GM23248 (cell line): ENCODE data around the gene UBE2S. TPM values are rescaled to one million over a fixed set of nuclear protein-coding genes. Genes with fewer than 3 reads are reported as not detected.

Experiments
- DNase-seq: peaks from one replicate; pipeline ENCODE4 v3.0.0-alpha.2; 2015
- H2AFZ ChIP-seq: fragments of 200-600 bp; sonication (generic); 2 replicates; pipeline ENCODE4 v1.6.1; 2016; ENCODE audit warnings: antibody characterized with exemption
- H3F3A ChIP-seq: fragments of 200-600 bp; sonication (generic); 2 replicates; pipeline ENCODE4 v1.6.1; 2016; ENCODE audit warnings: mild to moderate bottlenecking, antibody characterized with exemption, mixed run types; ENCODE audit not compliant: insufficient read depth
- H3K27ac ChIP-seq: fragments of 200-600 bp; sonication (generic); 2 replicates; pipeline ENCODE4 v1.5.1; 2016; ENCODE audit warnings: mild to moderate bottlenecking
- H3K27me3 ChIP-seq: fragments of 200-600 bp; sonication (generic); replicated peaks from 2 replicates; pipeline ENCODE4 v1.6.1; 2016; ENCODE audit warnings: mild to moderate bottlenecking; ENCODE audit not compliant: insufficient read depth
- H3K36me3 ChIP-seq: fragments of 200-600 bp; sonication (generic); 2 replicates; pipeline ENCODE4 v1.6.1; 2016; ENCODE audit warnings: low read depth, mild to moderate bottlenecking
- H3K4me1 ChIP-seq: fragments of 200-600 bp; sonication (generic); 2 replicates; pipeline ENCODE4 v1.6.1; 2016; ENCODE audit warnings: mild to moderate bottlenecking; ENCODE audit not compliant: insufficient read depth
- H3K4me2 ChIP-seq: fragments of 200-600 bp; sonication (generic); one replicate; pipeline ENCODE4 v1.6.1; 2016; ENCODE audit warnings: mild to moderate bottlenecking; ENCODE audit not compliant: unreplicated experiment
- H3K4me3 ChIP-seq: fragments of 200-600 bp; sonication (generic); 2 replicates; pipeline ENCODE4 v1.5.1; 2016; ENCODE audit warnings: mild to moderate bottlenecking
- H3K79me2 ChIP-seq: fragments of 200-600 bp; sonication (generic); 2 replicates; pipeline ENCODE4 v1.6.1; 2016; ENCODE audit warnings: mild to moderate bottlenecking; ENCODE audit not compliant: insufficient read depth
- H3K9ac ChIP-seq: fragments of 200-600 bp; sonication (generic); 2 replicates; pipeline ENCODE4 v1.6.1; 2016; ENCODE audit warnings: mild to moderate bottlenecking
- H3K9me2 ChIP-seq: fragments of 200-600 bp; sonication (generic); 2 replicates; pipeline ENCODE4 v1.6.1; 2016; ENCODE audit warnings: mixed run types, mild to moderate bottlenecking, moderate library complexity; ENCODE audit not compliant: insufficient read depth
- H3K9me3 ChIP-seq: fragments of 200-600 bp; sonication (generic); one replicate; pipeline ENCODE4 v1.6.1; 2017; ENCODE audit warnings: low read depth
- H4K20me1 ChIP-seq: fragments of 200-600 bp; sonication (generic); 2 replicates; pipeline ENCODE4 v1.6.0; 2016; ENCODE audit not compliant: insufficient read depth
- EZH2 ChIP-seq: fragments of 200-600 bp; sonication (generic); IDR thresholded peaks from 2 replicates; pipeline ENCODE4 v1.6.1; 2018; ENCODE audit warnings: antibody characterized with exemption, mild to moderate bottlenecking; ENCODE audit not compliant: insufficient read depth, poor library complexity, severe bottlenecking
- EZH2phosphoT487 ChIP-seq: fragments of 200-600 bp; sonication (generic); IDR thresholded peaks from 2 replicates; pipeline ENCODE4 v1.6.1; 2018; ENCODE audit warnings: antibody characterized with exemption, moderate library complexity, mild to moderate bottlenecking, low read depth; ENCODE audit not compliant: insufficient read depth
- WGBS, 2 experiments: methylation state at CpG; one replicate each; pipeline ENCODE4 v1.1.6; 2015 to 2017; ENCODE audit warnings: low lambda C conversion rate in 2 of 2, low coverage in 1 of 2; ENCODE audit errors: missing lambda C conversion rate in 2 of 2; 5-methylcytosine and 5-hydroxymethylcytosine counted together
- in situ Hi-C: fragments of 300-500 bp; cut with MboI; formaldehyde crosslinking; loops from 2 replicates; pipeline ENCODE4 v1.15.0; 2020
- polyA plus RNA-seq: library from polyadenylated mRNA; unstranded; fragments of >200 nt; fragmentation: Nextera tagmentation; extraction: Ambion mirVana; gene quantifications from 2 replicates; pipeline ENCODE4 v1.2.1, GENCODE V29; 2016
- total RNA-seq: library from RNA; depleted of rRNA; stranded (reverse); fragments of >200 nt; shearing (Covaris generic); gene quantifications from 2 replicates; pipeline ENCODE4 v1.2.3, GENCODE V29; 2014

The UBE2S gene
- total and polyA plus RNA-seq, 2 experiments from 2014 or later = 82.2 to 106 TPM

- H3K4me2 ChIP-seq = no peak overlapping the region
- H3K4me1 ChIP-seq = no peaks in the 10 kb centered on the region
- 93 to 94% methylated on average over 12 of the region's 12 CpGs for WGBS, 2 experiments
- peaks cover 15% of the 10 kb centered on the region for H3K79me2 ChIP-seq
- no peaks in the 10 kb centered on the region for H3K27me3 ChIP-seq
- no peak overlapping the region for H3K4me3 ChIP-seq
- in situ Hi-C loops = no loop called here
- no peaks in the 10 kb centered on the region; the same call in 1 of the 2 replicates for H4K20me1 ChIP-seq
- peaks cover 4% of the 10 kb centered on the region; the same call in 1 of the 2 replicates for H3K36me3 ChIP-seq
- H3K9ac ChIP-seq = no peak overlapping the region
- peaks cover 48% of the 10 kb centered on the region for H3F3A ChIP-seq
- H3K9me2 ChIP-seq = no peaks in the 10 kb centered on the region
- DNase-seq = no peak
- TF ChIP-seq EZH2 (no peak), EZH2phosphoT487 (no peak)
- H3K9me3 ChIP-seq = no peaks in the 10 kb centered on the region
- no peak overlapping the region for H2AFZ ChIP-seq
- H3K27ac ChIP-seq = no peak overlapping the region
Measured at GRCh38 chr19:55398200-55398925, 9.2 kb downstream of the UBE2S start.

- Histone ChIP-seq H3K4me2 (no peak overlapping the region), H2AFZ (no peak overlapping the region), H3K4me1 (peaks cover 10% of the 10 kb centered on the region; the same call in 1 of the 2 replicates), H3K27ac (no peak overlapping the region), H3K9ac (no peak overlapping the region), H3F3A (peaks cover 48% of the 10 kb centered on the region), H3K36me3 (peaks cover 13% of the 10 kb centered on the region; the same call in 1 of the 2 replicates), H3K9me3 (no peaks in the 10 kb centered on the region), H3K27me3 (no peaks in the 10 kb centered on the region), H3K79me2 (peaks cover 32% of the 10 kb centered on the region), H4K20me1 (peaks cover 7% of the 10 kb centered on the region; the same call in 1 of the 2 replicates), H3K9me2 (no peaks in the 10 kb centered on the region), H3K4me3 (no peak overlapping the region)
- TF ChIP-seq EZH2phosphoT487 (no peak), EZH2 (no peak)
- no peak for DNase-seq
- WGBS, 2 experiments = 80 to 86% methylated on average over 15 to 18 of the region's 18 CpGs
- in situ Hi-C loops = no loop called here
Measured at GRCh38 chr19:55392820-55393761, 14.5 kb downstream of the UBE2S start.

- H4K20me1 ChIP-seq = peaks cover 12% of the 10 kb centered on the region; the same call in 1 of the 2 replicates
- peaks cover 43% of the 10 kb centered on the region for H3K79me2 ChIP-seq
- no peak overlapping the region for H3K4me2 ChIP-seq
- in situ Hi-C loops = no loop called here
- no peaks in the 10 kb centered on the region for H3K27me3 ChIP-seq
- TF ChIP-seq EZH2phosphoT487 = no peak
- no peak for TF ChIP-seq EZH2
- H3K9ac ChIP-seq = no peak overlapping the region
- H3K36me3 ChIP-seq = peaks cover 24% of the 10 kb centered on the region; the same call in 1 of the 2 replicates
- peaks cover 44% of the 10 kb centered on the region for H3F3A ChIP-seq
- no peak overlapping the region for H2AFZ ChIP-seq
- H3K27ac ChIP-seq = 0 out of 2 replicates have a peak overlapping the region, but pooled peaks have one; percentile 17
- H3K4me1 ChIP-seq = peaks cover 20% of the 10 kb centered on the region; the same call in 1 of the 2 replicates
- DNase-seq = peak; percentile 66
- H3K4me3 ChIP-seq = no peak overlapping the region
- H3K9me2 ChIP-seq = no peaks in the 10 kb centered on the region
- H3K9me3 ChIP-seq = no peaks in the 10 kb centered on the region
- WGBS, 2 experiments = 73 to 76% methylated on average over 18 of the region's 18 CpGs
Measured at GRCh38 chr19:55391702-55392615, 15.6 kb downstream of the UBE2S start.
